ENCODE measurements around the gene SLC4A5.

Gene SLC4A5

GRCh38 chr2:74328573-74328972 lies 14.6 kb downstream of the SLC4A5 start:
- Histone ChIP-seq H3K27me3 (ENCODE audit: insufficient read depth, insufficient read length) (no peaks in the 10 kb centered on the region), H3K4me1 (ENCODE audit: insufficient read depth, insufficient read length) (peaks cover 4% of the 10 kb centered on the region), H3K36me3 (ENCODE audit: insufficient read depth, insufficient read length, low read length) (peaks cover 17% of the 10 kb centered on the region), H3K4me3 (ENCODE audit: insufficient read length, low read depth) (no peak overlapping the region), H3K9me3 (ENCODE audit: insufficient read depth, low read length) (no peaks in the 10 kb centered on the region), H3K9ac (ENCODE audit: insufficient read length, low read depth) (no peak overlapping the region)
- no peak for DNase-seq (ENCODE audit: low read depth, low spot score)
- TF ChIP-seq ZNF274 (IDR thresholded peaks at IDR 0.05; ENCODE audit: low read depth, low read length): no peak
- no peak for TF ChIP-seq YY1 (IDR thresholded peaks at IDR 0.05; ENCODE audit: insufficient read depth, insufficient read length)
- no peak for TF ChIP-seq SUZ12 (IDR thresholded peaks at IDR 0.05; ENCODE audit: extremely low read depth, insufficient read depth, insufficient read length)

GRCh38 chr2:74328074-74328473 lies 15.1 kb downstream of the SLC4A5 start:
- H3K9me3 ChIP-seq (ENCODE audit: insufficient read depth, low read length): no peaks in the 10 kb centered on the region
- no peak overlapping the region for H3K9ac ChIP-seq (ENCODE audit: insufficient read length, low read depth)

GRCh38 chr2:74327627-74328026 lies 15.6 kb downstream of the SLC4A5 start:
- Histone ChIP-seq H3K27me3 (ENCODE audit: insufficient read depth, insufficient read length) (no peaks in the 10 kb centered on the region), H3K4me1 (ENCODE audit: insufficient read depth, insufficient read length) (peaks cover 4% of the 10 kb centered on the region), H3K36me3 (ENCODE audit: insufficient read depth, insufficient read length, low read length) (peaks cover 13% of the 10 kb centered on the region), H3K9me3 (ENCODE audit: insufficient read depth, low read length) (no peaks in the 10 kb centered on the region), H3K4me3 (ENCODE audit: insufficient read length, low read depth) (no peak overlapping the region), H3K9ac (ENCODE audit: insufficient read length, low read depth) (no peak overlapping the region)
- TF ChIP-seq SUZ12 (IDR thresholded peaks at IDR 0.05; ENCODE audit: extremely low read depth, insufficient read depth, insufficient read length) (no peak), YY1 (IDR thresholded peaks at IDR 0.05; ENCODE audit: insufficient read depth, insufficient read length) (no peak), ZNF274 (IDR thresholded peaks at IDR 0.05; ENCODE audit: low read depth, low read length) (no peak)
- DNase-seq (ENCODE audit: low read depth, low spot score): no peak

More at GRCh38 chr2:74328074-74328473, 15.1 kb downstream of the SLC4A5 start:
- H3K4me1 ChIP-seq (ENCODE audit: insufficient read depth, insufficient read length): peaks cover 4% of the 10 kb centered on the region
- H3K27me3 ChIP-seq (ENCODE audit: insufficient read depth, insufficient read length): no peaks in the 10 kb centered on the region
- TF ChIP-seq YY1 (IDR thresholded peaks at IDR 0.05; ENCODE audit: insufficient read depth, insufficient read length) (no peak), SUZ12 (IDR thresholded peaks at IDR 0.05; ENCODE audit: extremely low read depth, insufficient read depth, insufficient read length) (no peak), ZNF274 (IDR thresholded peaks at IDR 0.05; ENCODE audit: low read depth, low read length) (no peak)
- H3K4me3 ChIP-seq (ENCODE audit: insufficient read length, low read depth): no peak overlapping the region
- DNase-seq (ENCODE audit: low read depth, low spot score): no peak
- H3K36me3 ChIP-seq (ENCODE audit: insufficient read depth, insufficient read length, low read length): peaks cover 17% of the 10 kb centered on the region

- peaks cover 13% of the 10 kb centered on the region for H3K36me3 ChIP-seq (ENCODE audit: insufficient read depth, insufficient read length, low read length)
- peaks cover 4% of the 10 kb centered on the region for H3K4me1 ChIP-seq (ENCODE audit: insufficient read depth, insufficient read length)
Observed at GRCh38 chr2:74327199-74327598, 16.0 kb downstream of the SLC4A5 start.

GRCh38 chr2:74325815-74326214 lies 17.4 kb downstream of the SLC4A5 start:
- TF ChIP-seq SUZ12 (IDR thresholded peaks at IDR 0.05; ENCODE audit: extremely low read depth, insufficient read depth, insufficient read length) (no peak), ZNF274 (IDR thresholded peaks at IDR 0.05; ENCODE audit: low read depth, low read length) (no peak), YY1 (IDR thresholded peaks at IDR 0.05; ENCODE audit: insufficient read depth, insufficient read length) (no peak)
- H3K27me3 ChIP-seq (ENCODE audit: insufficient read depth, insufficient read length): no peaks in the 10 kb centered on the region
- H3K9ac ChIP-seq (ENCODE audit: insufficient read length, low read depth): no peak overlapping the region
- H3K9me3 ChIP-seq (ENCODE audit: insufficient read depth, low read length): no peaks in the 10 kb centered on the region
- no peak for DNase-seq (ENCODE audit: low read depth, low spot score)
- H3K36me3 ChIP-seq (ENCODE audit: insufficient read depth, insufficient read length, low read length): peaks cover 9% of the 10 kb centered on the region
- H3K4me1 ChIP-seq (ENCODE audit: insufficient read depth, insufficient read length): peaks cover 4% of the 10 kb centered on the region
- no peak overlapping the region for H3K4me3 ChIP-seq (ENCODE audit: insufficient read length, low read depth)

More at GRCh38 chr2:74327199-74327598, 16.0 kb downstream of the SLC4A5 start:
- no peak for TF ChIP-seq ZNF274 (IDR thresholded peaks at IDR 0.05; ENCODE audit: low read depth, low read length)
- Histone ChIP-seq H3K4me3 (ENCODE audit: insufficient read length, low read depth) (no peak overlapping the region), H3K9ac (ENCODE audit: insufficient read length, low read depth) (no peak overlapping the region), H3K9me3 (ENCODE audit: insufficient read depth, low read length) (no peaks in the 10 kb centered on the region), H3K27me3 (ENCODE audit: insufficient read depth, insufficient read length) (no peaks in the 10 kb centered on the region)
- DNase-seq (ENCODE audit: low read depth, low spot score): no peak

- Histone ChIP-seq H3K4me1 (ENCODE audit: insufficient read depth, insufficient read length) (peaks cover 3% of the 10 kb centered on the region), H3K36me3 (ENCODE audit: insufficient read depth, insufficient read length, low read length) (no peaks in the 10 kb centered on the region), H3K9ac (ENCODE audit: insufficient read length, low read depth) (no peak overlapping the region), H3K4me3 (ENCODE audit: insufficient read length, low read depth) (no peak overlapping the region), H3K9me3 (ENCODE audit: insufficient read depth, low read length) (no peaks in the 10 kb centered on the region), H3K27me3 (ENCODE audit: insufficient read depth, insufficient read length) (no peaks in the 10 kb centered on the region)
- TF ChIP-seq SUZ12 (IDR thresholded peaks at IDR 0.05; ENCODE audit: extremely low read depth, insufficient read depth, insufficient read length) (no peak), YY1 (IDR thresholded peaks at IDR 0.05; ENCODE audit: insufficient read depth, insufficient read length) (no peak), ZNF274 (IDR thresholded peaks at IDR 0.05; ENCODE audit: low read depth, low read length) (no peak)
- DNase-seq (ENCODE audit: low read depth, low spot score): no peak
Observed at GRCh38 chr2:74321737-74322136, 21.5 kb downstream of the SLC4A5 start.

- DNase-seq (ENCODE audit: low read depth, low spot score): no peak
- TF ChIP-seq SUZ12 (IDR thresholded peaks at IDR 0.05; ENCODE audit: extremely low read depth, insufficient read depth, insufficient read length): no peak
- Histone ChIP-seq H3K4me3 (ENCODE audit: insufficient read length, low read depth) (no peak overlapping the region), H3K9me3 (ENCODE audit: insufficient read depth, low read length) (no peaks in the 10 kb centered on the region), H3K27me3 (ENCODE audit: insufficient read depth, insufficient read length) (no peaks in the 10 kb centered on the region), H3K4me1 (ENCODE audit: insufficient read depth, insufficient read length) (peaks cover 4% of the 10 kb centered on the region), H3K9ac (ENCODE audit: insufficient read length, low read depth) (no peak overlapping the region), H3K36me3 (ENCODE audit: insufficient read depth, insufficient read length, low read length) (no peaks in the 10 kb centered on the region)
Observed at GRCh38 chr2:74317701-74318100, 25.5 kb downstream of the SLC4A5 start.

All from NT2/D1 (cell line).